OCI-LY1 (cell line): ENCODE measurements around the gene BST1.

Experiments
- H2AFZ ChIP-seq: fragments of 200-600 bp; sonication (generic), shearing (Covaris generic); 2 replicates; pipeline ENCODE4 v1.6.0; 2014; ENCODE audit warnings: antibody characterized with exemption, mild to moderate bottlenecking, low read length
- H3F3A ChIP-seq: fragments of 200-600 bp; sonication (generic), shearing (Covaris generic); 2 replicates; pipeline ENCODE4 v1.6.0; 2014; ENCODE audit warnings: mild to moderate bottlenecking, antibody characterized with exemption, low read length, moderate library complexity; ENCODE audit not compliant: insufficient read depth
- H3K27ac ChIP-seq: fragments of 200-600 bp; sonication (generic); 2 replicates; pipeline ENCODE4 v1.5.1; 2014; ENCODE audit warnings: low read length, mixed run types, mild to moderate bottlenecking, low read depth; ENCODE audit not compliant: poor library complexity, severe bottlenecking
- H3K27me3 ChIP-seq: fragments of 200-600 bp; sonication (generic); 2 replicates; pipeline ENCODE4 v1.6.0; 2014; ENCODE audit warnings: antibody characterized with exemption, mild to moderate bottlenecking, low read length, moderate library complexity; ENCODE audit not compliant: insufficient read depth
- H3K36me3 ChIP-seq: fragments of 200-600 bp; sonication (generic); 2 replicates; pipeline ENCODE4 v1.6.1; 2014; ENCODE audit warnings: mild to moderate bottlenecking, antibody characterized with exemption, low read length, moderate library complexity, mixed read lengths; ENCODE audit not compliant: insufficient read depth
- H3K4me1 ChIP-seq: fragments of 200-600 bp; sonication (generic); 2 replicates; pipeline ENCODE4 v1.5.1; 2014; ENCODE audit warnings: mild to moderate bottlenecking, low read length, moderate library complexity; ENCODE audit not compliant: insufficient read depth, severe bottlenecking
- H3K4me2 ChIP-seq: fragments of 200-600 bp; sonication (generic), shearing (Covaris generic); 2 replicates; pipeline ENCODE4 v1.6.1; 2014; ENCODE audit warnings: low read length
- H3K4me3 ChIP-seq: fragments of 200-600 bp; sonication (generic); 2 replicates; pipeline ENCODE4 v1.5.1; 2014; ENCODE audit warnings: low read length, low read depth, mild to moderate bottlenecking, mixed read lengths; ENCODE audit not compliant: poor library complexity, severe bottlenecking
- H3K79me2 ChIP-seq: fragments of 200-600 bp; shearing (Covaris generic); 2 replicates; pipeline ENCODE4 v1.6.1; 2016; ENCODE audit warnings: mixed run types, low read length, mixed read lengths; ENCODE audit not compliant: insufficient read depth
- H3K9ac ChIP-seq: fragments of 200-600 bp; sonication (generic), shearing (Covaris generic); 2 replicates; pipeline ENCODE4 v1.6.1; 2014; ENCODE audit warnings: mild to moderate bottlenecking, low read length, mixed read lengths
- H3K9me2 ChIP-seq: fragments of 200-600 bp; sonication (generic), shearing (Covaris generic); 2 replicates; pipeline ENCODE4 v1.6.1; 2014; ENCODE audit warnings: low read depth, mild to moderate bottlenecking, low read length, mixed read lengths
- H3K9me3 ChIP-seq: fragments of 200-600 bp; shearing (Covaris generic); 2 replicates; pipeline ENCODE4 v1.6.1; 2014; ENCODE audit warnings: low read length, mixed read lengths
- H4K20me1 ChIP-seq: fragments of 200-600 bp; sonication (generic), shearing (Covaris generic); 2 replicates; pipeline ENCODE4 v1.6.0; 2016; ENCODE audit warnings: mild to moderate bottlenecking, low read length; ENCODE audit not compliant: insufficient read depth
- CTCF ChIP-seq: fragments of 200-600 bp; sonication (generic), shearing (Covaris generic); IDR thresholded peaks from 2 replicates; pipeline ENCODE4 v1.5.1; 2017; ENCODE audit warnings: mild to moderate bottlenecking, antibody characterized with exemption, low read length, moderate library complexity, mixed read lengths
- EZH2 ChIP-seq: fragments of 200-600 bp; sonication (generic), shearing (Covaris generic); IDR thresholded peaks from 2 replicates; pipeline ENCODE4 v1.8.0; 2017; ENCODE audit warnings: borderline replicate concordance, mixed run types, mild to moderate bottlenecking, antibody characterized with exemption, low read length, moderate library complexity, mixed read lengths

BST1 gene

DNA sequence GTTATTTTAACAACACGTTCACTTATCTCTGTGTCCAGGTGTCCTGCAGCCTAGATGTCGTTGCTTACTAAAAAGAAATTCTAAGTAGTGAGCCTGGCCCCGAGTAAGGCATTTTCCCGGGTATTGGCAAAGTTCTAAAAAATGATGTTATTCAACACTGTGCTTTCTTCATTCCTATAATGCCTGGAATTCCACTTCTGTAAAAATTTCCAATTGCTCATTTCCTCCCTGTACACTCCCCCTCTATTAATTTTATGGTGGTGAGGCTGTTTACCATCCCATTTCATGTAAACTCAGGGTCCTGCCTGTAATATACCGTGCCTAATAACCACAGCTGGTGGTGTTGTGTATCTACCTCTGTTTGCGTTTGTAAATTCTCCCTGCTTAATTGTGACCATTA is 14.2 kb downstream of the BST1 start:
- TF ChIP-seq EZH2: no peak
- no peak for TF ChIP-seq CTCF

DNA sequence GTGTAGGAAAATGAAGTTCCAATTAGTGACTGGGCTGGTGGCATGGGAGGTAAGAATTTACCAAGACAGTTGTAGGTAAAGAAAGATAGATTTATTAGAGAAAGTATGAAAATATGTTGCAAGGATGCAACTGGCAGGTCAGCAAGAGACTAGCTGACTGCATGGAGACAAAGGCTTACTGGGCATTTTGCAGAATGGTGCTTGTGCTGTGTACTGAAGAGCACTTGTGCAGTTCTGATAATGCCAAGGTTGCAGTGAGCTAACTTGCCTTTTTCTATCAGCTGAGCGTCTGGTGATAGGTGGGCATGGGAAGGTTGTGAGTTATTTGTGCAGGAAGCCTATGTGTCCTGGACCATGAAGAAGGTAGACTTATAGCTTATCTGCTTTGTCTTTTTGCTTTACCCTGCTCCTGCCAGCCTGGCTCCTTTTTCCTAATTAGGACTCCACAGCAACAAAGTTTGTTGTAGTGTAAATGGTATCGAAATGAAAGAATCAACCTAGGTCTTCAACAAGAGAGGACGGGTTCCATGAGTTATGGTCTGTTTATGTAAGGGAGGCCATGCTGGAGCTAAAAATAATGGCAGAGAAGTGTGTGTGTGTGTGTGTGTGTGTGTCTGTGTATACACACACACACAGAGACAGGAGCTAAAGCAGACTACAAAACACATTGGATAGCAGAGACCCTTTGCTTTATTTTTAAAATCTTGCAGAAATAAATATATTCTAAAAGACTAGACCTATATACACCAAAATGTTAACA is 15.0 kb downstream of the BST1 start:
- no peaks in the 10 kb centered on the region for H4K20me1 ChIP-seq
- H3K9me3 ChIP-seq: no peaks in the 10 kb centered on the region
- no peaks in the 10 kb centered on the region for H3K36me3 ChIP-seq
- H3K27ac ChIP-seq: no peak overlapping the region
- H3K9me2 ChIP-seq: no peaks in the 10 kb centered on the region
- H3K4me2 ChIP-seq: no peak overlapping the region
- no peaks in the 10 kb centered on the region for H3K27me3 ChIP-seq
- no peaks in the 10 kb centered on the region for H3F3A ChIP-seq
- no peak overlapping the region for H2AFZ ChIP-seq
- H3K4me1 ChIP-seq: no peaks in the 10 kb centered on the region
- no peaks in the 10 kb centered on the region for H3K79me2 ChIP-seq
- TF ChIP-seq EZH2 (no peak), CTCF (no peak)
- no peak overlapping the region for H3K9ac ChIP-seq
- no peak overlapping the region for H3K4me3 ChIP-seq

More for the DNA sequence above, 14.2 kb downstream of the BST1 start:
- Histone ChIP-seq H3K9me2 (no peaks in the 10 kb centered on the region), H3K9ac (no peak overlapping the region), H3K4me3 (no peak overlapping the region), H3K27ac (no peak overlapping the region), H3K4me2 (no peak overlapping the region), H3K79me2 (no peaks in the 10 kb centered on the region), H2AFZ (no peak overlapping the region), H3K36me3 (no peaks in the 10 kb centered on the region), H4K20me1 (no peaks in the 10 kb centered on the region), H3K27me3 (no peaks in the 10 kb centered on the region), H3K4me1 (no peaks in the 10 kb centered on the region), H3K9me3 (no peaks in the 10 kb centered on the region), H3F3A (no peaks in the 10 kb centered on the region)

- Histone ChIP-seq H3K36me3 (no peaks in the 10 kb centered on the region), H3K79me2 (no peaks in the 10 kb centered on the region), H2AFZ (no peak overlapping the region), H3K4me2 (no peak overlapping the region), H3K9me3 (no peaks in the 10 kb centered on the region), H3K27me3 (no peaks in the 10 kb centered on the region), H3K9me2 (no peaks in the 10 kb centered on the region), H3K4me1 (no peaks in the 10 kb centered on the region), H3K9ac (no peak overlapping the region), H3F3A (no peaks in the 10 kb centered on the region), H3K4me3 (no peak overlapping the region), H3K27ac (no peak overlapping the region), H4K20me1 (no peaks in the 10 kb centered on the region)
- TF ChIP-seq EZH2 (no peak), CTCF (no peak)
These were observed 15.6 kb downstream of the BST1 start for GRCh38 chr4:15718465-15718864.
